ENCODE data around the gene GIPC1. TPM values are rescaled to one million over a fixed set of nuclear protein-coding genes. Genes with fewer than 3 reads are reported as not detected.

Gene GIPC1
- total RNA-seq, 1 experiment from 2014 or later, result 103 TPM

DNA sequence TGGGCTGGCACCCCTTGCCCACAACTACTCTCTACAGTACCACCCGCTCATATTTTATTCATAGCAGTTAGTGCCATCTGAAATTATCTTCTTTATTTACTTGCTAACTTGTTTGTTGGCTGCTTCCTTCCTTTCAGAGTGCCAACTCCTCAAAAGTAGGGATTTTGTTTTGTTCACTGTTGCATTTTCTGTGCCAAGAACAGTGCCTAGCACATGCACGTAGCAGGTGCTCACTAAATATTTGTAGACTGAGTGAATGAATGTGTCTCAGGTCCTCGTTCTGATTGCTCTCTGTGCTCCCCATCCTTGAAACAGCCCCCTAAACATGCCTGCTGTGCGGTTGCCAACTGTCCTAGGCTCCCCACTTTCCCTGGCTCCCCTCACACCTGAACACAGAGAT lies 1.5 kb downstream of the GIPC1 start (continued):
- TF ChIP-seq YY1 (IDR thresholded peaks at IDR 0.05; ENCODE audit: extremely low read depth, insufficient replicate concordance, low read depth, low read length) (no peak), EGR1 (IDR thresholded peaks at IDR 0.05; ENCODE audit: low read depth) (no peak), FOSL1 (IDR thresholded peaks at IDR 0.05; ENCODE audit: low read depth) (no peak), SIN3A (IDR thresholded peaks at IDR 0.05; ENCODE audit: low read depth) (no peak)

DNA sequence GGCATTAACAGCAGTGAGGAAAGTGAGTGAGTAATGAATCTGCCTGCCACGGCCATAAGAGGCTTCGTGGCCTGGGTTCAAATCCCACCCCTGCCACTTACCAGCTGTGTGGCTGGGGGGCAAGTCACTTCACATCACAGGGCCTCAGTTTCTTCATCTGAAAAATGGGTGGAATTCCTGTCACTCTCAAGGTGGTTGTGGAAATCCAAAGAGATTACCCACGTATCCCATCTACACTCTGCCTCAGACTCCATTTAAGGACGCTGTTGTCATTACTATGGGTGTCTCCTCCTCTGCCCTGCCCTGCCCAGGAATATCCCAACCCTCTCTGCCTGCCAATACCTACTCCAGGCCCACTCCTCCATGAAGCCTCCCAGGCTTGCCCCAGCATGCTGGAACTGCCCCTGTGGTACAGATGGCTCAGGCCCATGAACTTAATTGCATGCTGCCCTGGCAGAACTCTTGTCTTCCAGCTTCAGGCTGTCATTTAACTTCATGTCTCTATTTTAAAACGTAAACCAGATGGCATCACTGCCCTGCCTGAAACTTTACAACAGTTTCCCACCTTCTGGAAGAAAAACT lies 3.1 kb downstream of the GIPC1 start:
- Histone ChIP-seq H3K27me3 (ENCODE audit: insufficient read depth, low read length) (no peaks in the 10 kb centered on the region), H3K9ac (ENCODE audit: low read length) (no peak overlapping the region), H3K4me2 (ENCODE audit: low read length) (no peak overlapping the region), H3K36me3 (ENCODE audit: control insufficient read depth in 1 of 2, insufficient read depth in 2 of 2, low read length in 2 of 2) (peaks cover 3 to 9% of the 10 kb centered on the region in 2 experiments; a peak in 2 of 4 replicates), H3K4me1 (ENCODE audit: control insufficient read depth in 1 of 2, insufficient read depth in 2 of 2, low read length in 2 of 2) (peaks cover 20 to 28% of the 10 kb centered on the region in 2 experiments), H3K79me2 (ENCODE audit: insufficient read depth, low read length) (peaks cover 48% of the 10 kb centered on the region), H3K9me2 (ENCODE audit: insufficient read depth) (no peaks in the 10 kb centered on the region), H3K27ac (ENCODE audit: low read depth, low read length) (no peak overlapping the region), H3K9me3 (ENCODE audit: control insufficient read depth in 1 of 2, insufficient read depth in 1 of 2, low read depth in 1 of 2, low read length in 2 of 2) (no peaks in the 10 kb centered on the region), H4K20me1 (ENCODE audit: insufficient read depth) (no peaks in the 10 kb centered on the region), H3K4me3 (replicated peaks in 1 of 2; ENCODE audit: low read depth in 1 of 2, low read length in 2 of 2) (no peak overlapping the region), H2AFZ (ENCODE audit: low read depth, low read length, poor library complexity, severe bottlenecking) (no peak overlapping the region)
- ChIA-PET RAD21 (ENCODE audit: low non-redundant PET in 1 of 2, low total read pairs in 2 of 2, uncharacterized antibody in 2 of 2, unreplicated experiment in 2 of 2) (no interaction called here), CTCF (no interaction called here), POLR2A (no interaction called here)
- TF ChIP-seq ELF1 (IDR thresholded peaks at IDR 0.05; ENCODE audit: borderline replicate concordance, low read depth) (no peak), ZNF274 (IDR thresholded peaks at IDR 0.05; ENCODE audit: low read depth, low read length) (no peak), SRF (IDR thresholded peaks at IDR 0.05; ENCODE audit: low read depth) (no peak), SP1 (IDR thresholded peaks at IDR 0.05; ENCODE audit: low read depth) (no peak), SIN3A (IDR thresholded peaks at IDR 0.05; ENCODE audit: low read depth) (no peak), CBX3 (IDR thresholded peaks at IDR 0.05; ENCODE audit: low read depth) (no peak)
- ATAC-seq (no peak), DNase-seq (ENCODE audit: low read depth, low spot score) (no peak)
- intact Hi-C loops (cut with micrococcal nuclease), result no loop called here
- BruUV-seq (replicated peaks), result no TSS peak

Measured in HCT116 (cell line).